Trophoblast cell (in vitro differentiated cells and primary cell): Measurements from ENCODE around the gene C17orf113.

Source experiments
- DNase-seq, 2 donors: peaks; one replicate each; pipeline ENCODE4 v3.0.0-alpha.2; 2016
- H2AFZ ChIP-seq: 2 replicates; pipeline ENCODE4 v1.6.1; 2013; ENCODE audit warnings: low read length, moderate library complexity, mild to moderate bottlenecking; ENCODE audit not compliant: insufficient read depth, poor library complexity
- H2AK5ac ChIP-seq: 2 replicates; pipeline ENCODE4 v1.6.1; 2013; ENCODE audit warnings: mild to moderate bottlenecking, low read length
- H2BK120ac ChIP-seq: 2 replicates; pipeline ENCODE4 v1.6.1; 2013; ENCODE audit warnings: low read length, mild to moderate bottlenecking, moderate library complexity; ENCODE audit not compliant: insufficient read depth, poor library complexity
- H2BK12ac ChIP-seq: 2 replicates; pipeline ENCODE4 v1.6.1; 2013; ENCODE audit warnings: mild to moderate bottlenecking, low read length, moderate library complexity
- H2BK5ac ChIP-seq: 2 replicates; pipeline ENCODE4 v1.6.1; 2013; ENCODE audit warnings: low read length, low read depth, moderate library complexity, mild to moderate bottlenecking; ENCODE audit not compliant: poor library complexity
- H3K14ac ChIP-seq: 2 replicates; pipeline ENCODE4 v1.6.1; 2013; ENCODE audit warnings: mild to moderate bottlenecking, low read length
- H3K18ac ChIP-seq: 2 replicates; pipeline ENCODE4 v1.6.1; 2013; ENCODE audit warnings: mild to moderate bottlenecking, low read length
- H3K23ac ChIP-seq: 2 replicates; pipeline ENCODE4 v1.6.1; 2013; ENCODE audit warnings: low read length
- H3K27ac ChIP-seq: 2 replicates; pipeline ENCODE4 v1.5.1; 2013; ENCODE audit warnings: low read depth, mild to moderate bottlenecking, inconsistent platforms, low read length, moderate library complexity
- H3K27me3 ChIP-seq: 2 replicates; pipeline ENCODE4 v1.6.1; 2013; ENCODE audit warnings: inconsistent platforms, mild to moderate bottlenecking, low read length, moderate library complexity; ENCODE audit not compliant: insufficient read depth
- H3K36me3 ChIP-seq, 2 experiments: 1 replicate in 1 of 2; 2 replicates in 1 of 2; pipeline ENCODE4 v1.6.1; 2013; ENCODE audit warnings: low read length in 2 of 2, mild to moderate bottlenecking in 2 of 2, moderate library complexity in 1 of 2; ENCODE audit not compliant: insufficient read depth in 2 of 2, control insufficient read depth in 1 of 2
- H3K4ac ChIP-seq: 2 replicates; pipeline ENCODE4 v1.6.1; 2013; ENCODE audit warnings: low read depth, mild to moderate bottlenecking, low read length, moderate library complexity
- H3K4me1 ChIP-seq, 2 experiments: 1 replicate in 1 of 2; 2 replicates in 1 of 2; pipeline ENCODE4 v1.6.1; 2013; ENCODE audit warnings: low read length in 2 of 2, mild to moderate bottlenecking in 2 of 2, moderate library complexity in 1 of 2; ENCODE audit not compliant: insufficient read depth in 2 of 2, control insufficient read depth in 1 of 2
- H3K4me2 ChIP-seq: 2 replicates; pipeline ENCODE4 v1.6.1; 2013; ENCODE audit warnings: inconsistent platforms, mild to moderate bottlenecking, low read length, moderate library complexity
- H3K4me3 ChIP-seq: 2 replicates; pipeline ENCODE4 v1.5.1; 2013; ENCODE audit warnings: mild to moderate bottlenecking, low read depth, low read length, inconsistent platforms
- H3K79me1 ChIP-seq: one replicate; pipeline ENCODE4 v1.6.1; 2013; ENCODE audit warnings: low read length
- H3K79me2 ChIP-seq: 2 replicates; pipeline ENCODE4 v1.6.1; 2013; ENCODE audit warnings: low read length, mild to moderate bottlenecking; ENCODE audit not compliant: control insufficient read depth, insufficient read depth, poor library complexity
- H3K9ac ChIP-seq: 2 replicates; pipeline ENCODE4 v1.6.1; 2013; ENCODE audit warnings: mild to moderate bottlenecking, low read length
- H3K9me3 ChIP-seq: 2 replicates; pipeline ENCODE4 v1.6.1; 2013; ENCODE audit warnings: low read depth, mild to moderate bottlenecking, control low read depth, inconsistent platforms, low read length; ENCODE audit not compliant: insufficient read depth
- H4K12ac ChIP-seq: 2 replicates; pipeline ENCODE4 v1.6.1; 2013; ENCODE audit warnings: low read depth, mild to moderate bottlenecking, low read length, moderate library complexity
- H4K8ac ChIP-seq: 2 replicates; pipeline ENCODE4 v1.6.1; 2013; ENCODE audit warnings: low read depth, mild to moderate bottlenecking, low read length, moderate library complexity
- H4K91ac ChIP-seq: one replicate; pipeline ENCODE4 v1.6.1; 2013; ENCODE audit warnings: low read depth, mild to moderate bottlenecking, low read length, moderate library complexity
- WGBS: extraction: QIAGEN DNeasy Blood & Tissue Kit; methylation state at CpG from one replicate; pipeline ENCODE4 v1.1.7; 2013; ENCODE audit warnings: missing lambda C conversion rate; ENCODE audit not compliant: insufficient read length, insufficient coverage; ENCODE audit errors: extremely low coverage; 5-methylcytosine and 5-hydroxymethylcytosine counted together

The C17orf113 gene

DNA sequence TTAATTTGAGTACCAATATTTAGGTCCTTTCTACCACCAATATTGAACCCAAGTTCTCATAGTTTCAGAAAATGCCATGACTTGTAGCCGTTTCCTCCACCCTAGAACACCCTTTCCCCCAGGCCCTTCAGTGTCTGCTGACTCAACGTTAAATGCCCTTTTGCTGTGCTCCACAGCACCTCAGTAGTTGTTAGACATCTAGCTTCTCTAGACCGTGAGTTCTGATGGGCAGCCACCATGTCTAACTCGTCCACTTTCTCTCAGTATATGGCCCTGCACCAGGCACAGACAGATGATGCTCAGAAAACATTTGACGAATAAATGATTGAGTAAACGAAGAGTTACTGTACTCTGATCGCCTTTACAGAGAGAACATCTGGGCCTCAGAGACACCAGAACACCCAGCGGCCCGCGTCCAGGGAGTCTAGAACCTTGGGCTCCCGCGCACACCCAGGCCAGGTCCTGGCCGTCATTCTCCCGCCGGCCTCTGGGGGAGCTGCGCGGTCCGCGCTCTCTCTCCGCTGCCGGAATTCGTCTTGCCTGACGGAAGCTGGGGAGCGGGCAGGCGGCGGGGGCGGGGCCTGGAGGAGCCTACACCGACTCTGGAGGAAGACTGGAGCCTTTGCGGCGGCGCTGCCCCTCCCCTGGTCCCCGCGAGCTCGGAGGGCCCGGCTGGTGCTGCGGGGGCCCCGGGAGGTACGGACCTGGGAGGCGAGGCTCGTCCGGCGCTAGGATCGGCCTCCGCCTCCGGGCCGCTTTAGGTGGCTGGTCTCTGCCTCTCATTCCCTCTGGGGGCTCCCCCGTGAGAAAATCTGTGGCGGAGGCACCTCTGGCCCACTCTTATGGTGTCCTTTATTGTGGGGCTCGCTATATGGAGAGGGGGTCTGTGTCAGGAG lies 30.6 kb downstream of the C17orf113 start, which contains the start of gene NKIRAS2:
Gene NKIRAS2, plus strand, starts transcription at position 582 of the 896 bp plus-strand sequence. CDS start 1,488 bp downstream, outside the sequence.
- H4K91ac ChIP-seq, result peak within 1 kb of the TSS; percentile 95

DNA sequence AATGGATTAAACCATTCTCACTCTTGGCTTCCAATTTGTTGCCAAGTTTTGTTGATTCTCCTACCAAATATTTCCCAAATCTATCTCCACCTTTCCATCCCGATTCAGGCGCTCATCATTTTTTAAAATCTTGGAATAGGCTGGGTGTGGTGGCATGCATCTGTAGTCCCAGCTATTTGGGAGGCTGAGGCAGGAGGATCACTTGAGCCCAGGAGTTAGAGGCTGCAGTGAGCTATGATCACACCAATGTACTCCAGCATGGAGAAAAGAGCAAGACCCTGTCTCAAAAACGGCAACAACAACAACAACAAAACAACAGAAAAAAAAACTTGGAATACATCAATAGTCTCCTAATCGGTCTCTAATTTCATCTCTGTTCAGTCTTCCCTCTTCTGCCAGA lies 31.4 kb downstream of the C17orf113 start:
- Histone ChIP-seq H3K4me2 (no peak overlapping the region), H3K4ac (no peak overlapping the region), H3K18ac (no peak overlapping the region), H3K79me1 (peaks cover 18% of the 10 kb centered on the region), H3K27me3 (no peaks in the 10 kb centered on the region), H3K4me1 (peaks cover 3 to 15% of the 10 kb centered on the region in 2 experiments), H3K9ac (no peak overlapping the region), H4K12ac (no peak overlapping the region), H3K4me3 (no peak overlapping the region), H3K36me3 (peaks cover 15 to 25% of the 10 kb centered on the region in 2 experiments), H4K91ac (no peak overlapping the region), H4K8ac (no peak overlapping the region), H3K27ac (no peak overlapping the region), H3K79me2 (peaks cover 17% of the 10 kb centered on the region), H3K9me3 (peaks cover 3% of the 10 kb centered on the region), H2BK12ac (no peak overlapping the region), H2BK5ac (no peak overlapping the region), H3K14ac (no peak overlapping the region), H2BK120ac (no peak overlapping the region), H3K23ac (no peak overlapping the region), H2AK5ac (no peak overlapping the region), H2AFZ (no peak overlapping the region)
- no CpG with 5 or more reads among the region's 4 CpGs for WGBS
- DNase-seq, result no peak

More for the DNA sequence above, 30.6 kb downstream of the C17orf113 start, which contains the start of gene NKIRAS2:
- H3K27ac ChIP-seq, result no peak within 1 kb of the TSS
- H2BK120ac ChIP-seq, result peak within 1 kb of the TSS; percentile 77
- H4K12ac ChIP-seq, result peak within 1 kb of the TSS; percentile 94
- peak within 1 kb of the TSS; percentile 94 for H3K18ac ChIP-seq
- peak within 1 kb of the TSS; percentile 99 for H3K4ac ChIP-seq
- peak within 1 kb of the TSS; percentile 98 for H4K8ac ChIP-seq
- H3K4me3 ChIP-seq, result peak within 1 kb of the TSS; percentile 95
- H3K14ac ChIP-seq, result peak within 1 kb of the TSS; percentile 72
- H3K23ac ChIP-seq, result no peak within 1 kb of the TSS
- H2AK5ac ChIP-seq, result peak within 1 kb of the TSS; percentile 80
- H3K9ac ChIP-seq, result peak within 1 kb of the TSS; percentile 94
- WGBS, result no CpG with 5 or more reads among the region's 49 CpGs
- H2BK5ac ChIP-seq, result peak within 1 kb of the TSS; percentile 76
- no peak within 1 kb of the TSS for H2BK12ac ChIP-seq
- DNase-seq, result peak; percentile 91 to 95
- peak within 1 kb of the TSS; percentile 77 for H3K4me2 ChIP-seq
- no peaks in the 10 kb centered on the region for H3K27me3 ChIP-seq
- peaks cover 18% of the 10 kb centered on the region for H3K79me1 ChIP-seq
- peaks cover 3% of the 10 kb centered on the region for H3K9me3 ChIP-seq
- H3K36me3 ChIP-seq, result peaks cover 19 to 30% of the 10 kb centered on the region in 2 experiments
- peaks cover 5 to 15% of the 10 kb centered on the region in 2 experiments for H3K4me1 ChIP-seq
- peak within 1 kb of the TSS; percentile 64 for H2AFZ ChIP-seq
- H3K79me2 ChIP-seq, result peaks cover 17% of the 10 kb centered on the region

DNA sequence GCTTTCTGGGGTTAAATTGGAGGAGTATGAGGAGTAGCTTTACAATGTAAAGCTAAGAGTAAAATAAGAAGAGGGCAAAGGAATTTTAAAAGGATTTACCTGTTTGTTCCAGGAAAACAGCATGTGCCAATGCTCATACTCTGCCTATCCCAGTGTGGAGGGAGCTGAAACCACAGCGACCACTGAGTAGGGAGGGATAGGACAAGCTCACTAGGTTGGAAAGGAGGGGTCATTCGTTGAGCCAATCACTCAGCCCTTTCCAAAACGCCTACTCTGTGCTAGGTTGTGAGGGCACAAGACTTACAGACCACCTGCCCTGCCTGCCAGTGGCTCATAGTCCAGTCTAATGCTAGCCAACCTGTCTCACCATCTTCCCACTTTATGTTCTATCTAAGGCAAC lies 32.1 kb downstream of the C17orf113 start:
- Histone ChIP-seq H3K4ac (no peak overlapping the region), H3K4me2 (peak overlapping the region; percentile 82), H3K36me3 (peaks cover 8 to 19% of the 10 kb centered on the region in 2 experiments), H2BK120ac (no peak overlapping the region), H2AFZ (peak overlapping the region; percentile 31), H3K79me1 (peaks cover 18% of the 10 kb centered on the region), H2AK5ac (no peak overlapping the region), H2BK5ac (no peak overlapping the region), H4K12ac (no peak overlapping the region), H3K27me3 (no peaks in the 10 kb centered on the region), H3K14ac (no peak overlapping the region), H3K4me3 (no peak overlapping the region), H4K8ac (peak overlapping the region; percentile 76), H3K18ac (no peak overlapping the region), H3K79me2 (peaks cover 17% of the 10 kb centered on the region), H3K9ac (no peak overlapping the region), H3K9me3 (no peaks in the 10 kb centered on the region), H3K23ac (no peak overlapping the region), H3K4me1 (peaks cover 2 to 15% of the 10 kb centered on the region in 2 experiments), H2BK12ac (peak overlapping the region; percentile 17), H3K27ac (no peak overlapping the region), H4K91ac (no peak overlapping the region)
- no peak for DNase-seq
- WGBS, result no CpG with 5 or more reads among the region's 3 CpGs

DNA sequence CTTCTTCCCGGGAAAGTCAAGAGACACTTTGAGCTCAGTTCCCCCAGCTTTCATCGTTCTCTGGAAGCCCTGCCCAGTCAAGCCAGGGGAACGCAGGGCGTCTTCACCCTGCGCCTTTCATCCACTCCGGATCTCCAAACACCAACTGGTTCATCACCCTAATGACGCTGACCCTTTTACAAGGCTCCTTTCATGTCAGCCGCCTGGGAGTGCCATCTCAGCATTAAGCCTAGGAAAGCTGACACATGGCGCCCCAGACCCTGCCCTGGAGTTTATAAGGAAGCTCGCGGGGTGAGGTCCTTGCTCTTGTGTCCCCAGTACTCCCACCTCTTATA lies 32.6 kb downstream of the C17orf113 start:
- peak overlapping the region; percentile 57 for H3K18ac ChIP-seq
- peak overlapping the region; percentile 43 for H2BK5ac ChIP-seq
- peaks cover 6 to 14% of the 10 kb centered on the region in 2 experiments for H3K36me3 ChIP-seq
- peaks cover 2 to 15% of the 10 kb centered on the region in 2 experiments for H3K4me1 ChIP-seq
- peak overlapping the region; percentile 71 for H4K12ac ChIP-seq
- peak overlapping the region; percentile 71 for H2AK5ac ChIP-seq
- peak overlapping the region; percentile 82 for H3K4me2 ChIP-seq
- H2AFZ ChIP-seq, result peak overlapping the region; percentile 53
- H3K14ac ChIP-seq, result peak overlapping the region; percentile 83
- H3K23ac ChIP-seq, result no peak overlapping the region
- no CpG with 5 or more reads among the region's 11 CpGs for WGBS
- H3K27ac ChIP-seq, result peak overlapping the region; percentile 72
- DNase-seq, result no peak
- no peaks in the 10 kb centered on the region for H3K27me3 ChIP-seq
- H3K4ac ChIP-seq, result peak overlapping the region; percentile 16
- peak overlapping the region; percentile 94 for H4K8ac ChIP-seq
- H4K91ac ChIP-seq, result peak overlapping the region; percentile 80
- H2BK120ac ChIP-seq, result peak overlapping the region; percentile 55
- peaks cover 17% of the 10 kb centered on the region for H3K79me2 ChIP-seq
- H3K9me3 ChIP-seq, result no peaks in the 10 kb centered on the region
- H2BK12ac ChIP-seq, result no peak overlapping the region
- H3K79me1 ChIP-seq, result peaks cover 18% of the 10 kb centered on the region
- H3K9ac ChIP-seq, result peak overlapping the region; percentile 81
- peak overlapping the region; percentile 74 for H3K4me3 ChIP-seq
